Colonic mucosa (tissue), 4 donors: ENCODE results near the gene CELA1. TPM values are rescaled to one million over a fixed set of nuclear protein-coding genes. Genes with fewer than 3 reads are reported as not detected.

Source experiments
- DNase-seq: peaks from one replicate; pipeline ENCODE4 v3.0.0-alpha.2; 2020
- H3K27ac ChIP-seq: fragments of 200-600 bp; one replicate; pipeline ENCODE4 v1.8.0; 2021
- H3K27me3 ChIP-seq: fragments of 200-600 bp; one replicate; pipeline ENCODE4 v1.8.0; 2021
- H3K36me3 ChIP-seq: fragments of 200-600 bp; one replicate; pipeline ENCODE4 v1.8.0; 2021
- H3K4me1 ChIP-seq: fragments of 200-600 bp; one replicate; pipeline ENCODE4 v1.8.0; 2021; ENCODE audit warnings: mild to moderate bottlenecking
- H3K4me3 ChIP-seq: fragments of 200-600 bp; one replicate; pipeline ENCODE4 v1.8.0; 2021
- H3K9ac ChIP-seq, 2 donors: one replicate each; pipeline ENCODE4 v1.7.0; 2013; ENCODE audit warnings: control low read depth in 2 of 2, low read depth in 2 of 2, low read length in 2 of 2
- H3K9me3 ChIP-seq: fragments of 200-600 bp; one replicate; pipeline ENCODE4 v1.8.0; 2021
- CTCF ChIP-seq: fragments of 200-600 bp; IDR thresholded peaks from one replicate; pipeline ENCODE4 v1.8.0; 2022; ENCODE audit warnings: antibody characterized with exemption, mild to moderate bottlenecking
- intact Hi-C: fragments of 100-400 bp; cut with DNase I; formaldehyde crosslinking; loops from one replicate; pipeline ENCODE4 v1.14.1; 2022
- total RNA-seq, 2 donors: library from RNA; stranded (reverse); fragmentation: NEBNext Ultra II Directional in 1 of 2; extraction: Animal tissue kit (Norgen Biotek cat#: 25700) in 1 of 2; gene quantifications; one replicate each; pipeline ENCODE4 v1.2.1, GENCODE V29; 2021
- donor health status: healthy.
- donor health status: DM: no; HTN: no; CAD: no.
- donor health status: DM: no; HTN: no; CAD: no.

The CELA1 gene
- total RNA-seq, 2 donors from 2014 or later, result not detected

GRCh38 chr12:51368640-51369517 is 22.4 kb upstream of the CELA1 start:
- Histone ChIP-seq H3K4me3 (no peak overlapping the region), H3K9ac (peak overlapping the region; percentile 28 to 60), H3K4me1 (no peaks in the 10 kb centered on the region), H3K9me3 (no peaks in the 10 kb centered on the region), H3K27ac (no peak overlapping the region), H3K27me3 (no peaks in the 10 kb centered on the region), H3K36me3 (no peaks in the 10 kb centered on the region)
- intact Hi-C loops, result no loop called here
- peak; percentile 75 for DNase-seq
- no peak for TF ChIP-seq CTCF

- Histone ChIP-seq H3K9ac (no peak overlapping the region), H3K4me3 (no peak overlapping the region), H3K4me1 (no peaks in the 10 kb centered on the region), H3K27ac (no peak overlapping the region), H3K27me3 (no peaks in the 10 kb centered on the region), H3K36me3 (no peaks in the 10 kb centered on the region), H3K9me3 (no peaks in the 10 kb centered on the region)
- TF ChIP-seq CTCF, result no peak
- intact Hi-C loops, result no loop called here
- DNase-seq, result no peak
These were observed 18.8 kb upstream of the CELA1 start for GRCh38 chr12:51365276-51365675.

- no peak for TF ChIP-seq CTCF
- H3K4me3 ChIP-seq, result no peak overlapping the region
- no peak overlapping the region for H3K9ac ChIP-seq
- no peaks in the 10 kb centered on the region for H3K27me3 ChIP-seq
- H3K36me3 ChIP-seq, result no peaks in the 10 kb centered on the region
- no peaks in the 10 kb centered on the region for H3K4me1 ChIP-seq
- intact Hi-C loops, result no loop called here
- DNase-seq, result no peak
- H3K27ac ChIP-seq, result no peak overlapping the region
- no peaks in the 10 kb centered on the region for H3K9me3 ChIP-seq
These were observed 17.5 kb upstream of the CELA1 start for GRCh38 chr12:51364001-51364400.

- no peak for TF ChIP-seq CTCF
- DNase-seq, result no peak
- Histone ChIP-seq H3K27me3 (no peaks in the 10 kb centered on the region), H3K9me3 (no peaks in the 10 kb centered on the region), H3K4me3 (no peak overlapping the region), H3K4me1 (no peaks in the 10 kb centered on the region), H3K36me3 (no peaks in the 10 kb centered on the region), H3K9ac (no peak overlapping the region), H3K27ac (no peak overlapping the region)
- intact Hi-C loops, result no loop called here
These were observed 16.4 kb upstream of the CELA1 start for GRCh38 chr12:51362747-51363342.

- Histone ChIP-seq H3K9ac (no peak overlapping the region), H3K27me3 (no peaks in the 10 kb centered on the region), H3K36me3 (no peaks in the 10 kb centered on the region), H3K4me3 (no peak overlapping the region), H3K27ac (no peak overlapping the region), H3K9me3 (no peaks in the 10 kb centered on the region), H3K4me1 (no peaks in the 10 kb centered on the region)
- no peak for DNase-seq
- TF ChIP-seq CTCF, result no peak
- intact Hi-C loops, result no loop called here
These were observed 15.8 kb upstream of the CELA1 start for GRCh38 chr12:51362307-51362706.
